ENCODE data around the gene TRMT44. TPM values are rescaled to one million over a fixed set of nuclear protein-coding genes. Genes with fewer than 3 reads are reported as not detected.

TRMT44 gene, protein sequence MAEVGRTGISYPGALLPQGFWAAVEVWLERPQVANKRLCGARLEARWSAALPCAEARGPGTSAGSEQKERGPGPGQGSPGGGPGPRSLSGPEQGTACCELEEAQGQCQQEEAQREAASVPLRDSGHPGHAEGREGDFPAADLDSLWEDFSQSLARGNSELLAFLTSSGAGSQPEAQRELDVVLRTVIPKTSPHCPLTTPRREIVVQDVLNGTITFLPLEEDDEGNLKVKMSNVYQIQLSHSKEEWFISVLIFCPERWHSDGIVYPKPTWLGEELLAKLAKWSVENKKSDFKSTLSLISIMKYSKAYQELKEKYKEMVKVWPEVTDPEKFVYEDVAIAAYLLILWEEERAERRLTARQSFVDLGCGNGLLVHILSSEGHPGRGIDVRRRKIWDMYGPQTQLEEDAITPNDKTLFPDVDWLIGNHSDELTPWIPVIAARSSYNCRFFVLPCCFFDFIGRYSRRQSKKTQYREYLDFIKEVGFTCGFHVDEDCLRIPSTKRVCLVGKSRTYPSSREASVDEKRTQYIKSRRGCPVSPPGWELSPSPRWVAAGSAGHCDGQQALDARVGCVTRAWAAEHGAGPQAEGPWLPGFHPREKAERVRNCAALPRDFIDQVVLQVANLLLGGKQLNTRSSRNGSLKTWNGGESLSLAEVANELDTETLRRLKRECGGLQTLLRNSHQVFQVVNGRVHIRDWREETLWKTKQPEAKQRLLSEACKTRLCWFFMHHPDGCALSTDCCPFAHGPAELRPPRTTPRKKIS
- 7.0 TPM for polyA plus RNA-seq (2013, experiment 1 of 2; ENCODE audit: insufficient read length)
- 6.9 TPM for polyA plus RNA-seq (2013, experiment 2 of 2; ENCODE audit: insufficient read length)

DNA sequence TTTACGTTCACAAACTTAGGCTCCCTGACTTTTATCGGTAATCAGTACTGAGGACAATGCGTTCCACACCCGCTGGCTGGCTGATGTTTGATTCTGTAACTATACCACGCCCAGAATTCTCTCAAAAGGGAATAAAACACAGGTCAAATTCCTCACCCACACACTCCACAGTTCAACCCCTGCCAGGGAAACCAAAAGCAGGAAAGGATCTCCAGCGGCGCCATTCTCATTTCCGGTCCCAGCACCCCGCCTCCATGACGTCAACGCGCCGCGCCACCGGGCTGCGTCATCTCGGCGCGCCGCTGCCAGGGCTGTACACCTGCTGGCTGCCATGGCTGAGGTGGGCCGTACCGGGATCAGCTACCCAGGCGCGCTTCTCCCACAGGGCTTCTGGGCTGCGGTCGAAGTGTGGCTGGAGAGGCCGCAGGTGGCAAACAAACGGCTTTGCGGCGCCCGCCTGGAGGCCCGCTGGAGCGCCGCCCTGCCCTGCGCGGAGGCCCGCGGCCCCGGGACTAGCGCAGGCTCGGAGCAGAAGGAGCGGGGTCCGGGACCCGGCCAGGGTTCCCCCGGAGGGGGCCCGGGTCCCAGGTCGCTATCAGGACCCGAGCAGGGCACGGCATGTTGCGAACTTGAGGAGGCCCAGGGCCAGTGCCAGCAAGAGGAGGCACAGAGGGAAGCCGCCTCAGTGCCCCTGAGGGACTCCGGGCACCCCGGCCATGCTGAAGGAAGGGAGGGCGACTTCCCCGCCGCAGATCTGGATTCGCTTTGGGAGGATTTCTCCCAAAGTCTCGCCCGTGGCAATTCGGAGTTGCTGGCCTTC is at the start of gene TRMT44, which contains the start of gene ACOX3:
TRMT44 (plus strand) TSS at position 286 of the 820 bp plus-strand sequence; CDS start at position 332, 46 bp downstream.
ACOX3 (minus strand) TSS at position 232 of the 820 bp plus-strand sequence. CDS start 24,202 bp downstream, outside the sequence.
- DNase-seq: peak; percentile 90

DNA sequence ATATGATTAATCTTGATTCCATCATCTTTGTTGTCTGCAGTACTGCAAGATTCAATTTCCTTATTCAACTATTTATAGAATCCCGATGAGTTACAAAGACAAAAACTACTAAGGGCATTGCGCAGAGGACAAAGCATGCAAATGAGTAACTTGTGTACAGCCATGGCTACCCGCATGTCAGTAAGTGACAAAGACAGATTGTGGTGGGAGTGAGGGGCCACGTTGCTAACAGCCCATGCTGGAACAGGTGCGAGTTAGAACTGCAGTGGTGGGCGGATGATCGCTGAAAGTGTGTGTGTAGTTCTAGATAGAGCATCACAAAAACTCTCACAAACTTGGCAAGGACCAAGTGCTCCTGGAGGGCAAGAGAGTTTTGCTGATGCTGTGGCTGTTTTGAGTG is 49.5 kb upstream of the TRMT44 start:
- no peak for DNase-seq

DNA sequence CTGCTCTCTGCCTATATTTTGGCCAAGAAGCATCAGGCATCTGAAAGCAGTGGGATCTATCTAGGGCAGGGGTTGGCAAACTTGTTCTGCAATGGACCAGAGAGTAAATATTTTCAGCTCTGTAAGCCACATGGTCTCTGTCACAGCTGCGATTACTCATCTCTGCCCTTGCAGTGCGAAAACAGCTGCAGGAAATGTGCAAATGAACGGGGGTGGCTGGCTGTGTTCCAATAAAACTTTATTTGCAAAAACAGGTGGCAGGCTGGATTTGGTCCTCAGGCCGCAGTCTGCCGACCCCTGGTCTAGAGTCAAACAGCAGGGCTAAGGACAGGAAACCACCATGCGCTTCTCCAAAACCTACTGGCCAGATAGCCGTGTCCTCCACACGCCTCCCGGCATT is 48.6 kb upstream of the TRMT44 start:
- peak; percentile 67 for DNase-seq

DNA sequence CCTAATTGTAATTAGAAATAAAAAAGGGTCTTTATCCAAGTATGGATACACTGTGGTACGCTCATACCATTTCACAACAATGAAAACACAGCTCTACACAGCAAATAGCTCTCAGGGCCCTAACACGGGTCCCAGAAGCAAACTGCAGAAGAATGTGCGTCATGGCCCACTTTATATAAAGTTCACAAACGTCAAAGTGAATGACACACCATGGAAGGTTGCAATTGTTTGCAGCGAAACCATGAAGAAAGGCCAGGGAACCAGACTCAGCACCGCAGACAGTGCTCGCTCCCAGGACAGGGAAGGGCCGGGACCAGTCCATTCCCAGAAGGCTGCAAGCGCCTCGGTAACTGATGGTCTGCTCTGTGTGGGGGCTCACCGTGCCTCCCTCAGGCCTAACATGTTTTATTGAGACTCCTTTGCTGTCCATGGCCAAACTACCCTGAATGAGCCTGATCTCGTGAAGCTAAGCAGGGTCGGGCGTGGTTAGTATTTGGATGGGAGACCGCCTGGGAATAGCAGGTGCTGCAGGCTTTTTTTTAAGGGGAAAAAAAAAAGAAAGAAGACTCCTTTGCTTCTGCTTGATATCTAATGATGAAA is 47.9 kb upstream of the TRMT44 start:
- no peak for DNase-seq

DNA sequence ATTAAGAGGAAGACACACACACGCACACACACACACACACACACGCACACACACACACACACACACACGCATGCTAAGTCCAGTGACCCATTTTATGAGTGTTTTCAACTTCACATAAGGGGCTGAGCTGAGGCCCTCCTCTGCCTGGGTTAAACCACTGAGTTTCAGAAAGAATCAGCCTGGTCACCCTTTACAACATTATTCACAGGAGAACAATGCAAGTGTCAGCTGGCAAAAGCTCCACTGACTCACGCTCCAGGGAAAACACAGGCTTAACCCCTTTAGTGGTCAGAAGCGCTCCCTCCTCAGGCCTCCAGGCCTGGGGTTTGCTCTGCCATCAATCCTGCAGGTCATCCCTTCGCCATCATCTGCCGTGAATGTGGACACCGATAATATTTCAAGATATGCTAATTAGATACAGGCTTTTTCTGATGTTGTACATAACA is 47.0 kb upstream of the TRMT44 start:
- DNase-seq: peak; percentile 91

DNA sequence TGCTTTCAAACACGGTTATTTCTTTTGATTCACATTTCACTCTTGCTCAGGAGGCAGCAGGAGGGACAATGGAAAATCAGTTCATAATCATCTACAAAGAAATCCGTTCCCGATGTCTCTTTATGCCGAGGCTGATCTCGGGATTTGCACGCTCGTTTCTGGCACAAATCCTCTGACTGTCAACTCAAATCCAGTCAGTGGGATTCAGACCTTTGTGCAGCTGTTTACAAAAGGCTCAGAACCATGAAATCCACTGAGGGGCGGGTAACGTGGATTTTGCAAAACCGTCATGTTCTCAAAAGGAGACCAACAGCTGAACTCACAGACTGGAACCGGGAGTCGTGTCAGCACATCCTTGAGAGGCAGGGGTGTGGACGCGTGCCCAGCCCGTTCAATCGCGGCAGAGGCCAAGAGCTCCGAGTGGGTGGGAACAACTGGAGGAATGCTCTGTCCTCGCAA is 46.5 kb upstream of the TRMT44 start:
- peak; percentile 43 for DNase-seq

DNA sequence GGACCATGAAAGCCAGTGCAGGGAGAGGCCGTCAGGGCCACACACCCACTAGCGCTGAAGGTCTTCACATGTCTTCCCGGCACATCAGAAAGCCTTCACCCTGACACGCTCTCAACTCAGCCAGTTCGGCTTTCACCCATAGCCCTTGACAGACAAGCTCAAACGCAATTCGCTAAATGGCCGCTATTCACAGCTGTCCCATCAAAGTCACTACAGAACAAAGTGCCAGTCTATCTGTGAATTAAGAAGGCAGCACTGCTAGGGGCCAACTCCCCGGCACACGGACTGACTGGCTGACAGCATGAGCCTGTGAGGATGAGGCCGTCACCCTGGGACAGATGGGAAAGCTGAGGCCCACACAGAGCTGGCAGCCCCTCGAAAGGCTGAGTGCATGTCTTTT is 45.8 kb upstream of the TRMT44 start:
- no peak for DNase-seq

DNA sequence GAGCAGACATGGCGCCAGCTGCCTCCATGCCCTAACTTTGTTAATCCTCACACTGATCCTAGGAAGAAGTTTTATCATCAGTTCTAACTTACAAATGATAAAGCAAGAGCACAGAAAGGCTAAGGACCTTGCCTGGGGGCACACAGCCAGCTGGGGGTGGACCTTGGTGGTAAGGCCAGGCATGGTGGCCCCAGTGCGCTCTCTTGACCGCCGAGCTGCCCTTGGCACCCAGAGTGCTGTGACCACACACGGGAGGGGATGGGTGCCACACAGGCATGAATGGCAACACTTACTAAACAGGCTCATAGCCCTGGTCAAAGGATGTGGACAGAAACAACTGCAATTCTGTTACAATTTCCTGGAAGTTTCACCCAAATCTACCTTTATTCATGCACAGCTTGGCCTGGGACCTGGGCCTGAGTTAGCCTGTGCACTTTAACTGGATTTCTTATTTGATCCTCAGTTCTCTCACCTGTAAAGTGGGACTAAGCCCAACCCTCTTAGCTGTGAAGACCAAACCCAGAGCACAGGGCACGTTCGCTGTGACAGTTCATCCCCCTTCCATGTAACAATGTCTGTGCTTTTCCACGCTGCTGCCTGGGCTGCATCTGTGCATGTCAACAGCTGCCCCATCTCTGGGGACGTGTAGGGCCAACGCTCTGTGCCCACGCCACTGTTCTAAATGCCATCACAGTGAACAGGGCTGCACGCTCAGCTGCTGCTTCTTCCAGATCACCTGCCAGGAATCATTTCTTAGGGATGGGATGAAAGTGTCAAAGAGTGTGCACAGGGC is 44.9 kb upstream of the TRMT44 start:
- DNase-seq: no peak

DNA sequence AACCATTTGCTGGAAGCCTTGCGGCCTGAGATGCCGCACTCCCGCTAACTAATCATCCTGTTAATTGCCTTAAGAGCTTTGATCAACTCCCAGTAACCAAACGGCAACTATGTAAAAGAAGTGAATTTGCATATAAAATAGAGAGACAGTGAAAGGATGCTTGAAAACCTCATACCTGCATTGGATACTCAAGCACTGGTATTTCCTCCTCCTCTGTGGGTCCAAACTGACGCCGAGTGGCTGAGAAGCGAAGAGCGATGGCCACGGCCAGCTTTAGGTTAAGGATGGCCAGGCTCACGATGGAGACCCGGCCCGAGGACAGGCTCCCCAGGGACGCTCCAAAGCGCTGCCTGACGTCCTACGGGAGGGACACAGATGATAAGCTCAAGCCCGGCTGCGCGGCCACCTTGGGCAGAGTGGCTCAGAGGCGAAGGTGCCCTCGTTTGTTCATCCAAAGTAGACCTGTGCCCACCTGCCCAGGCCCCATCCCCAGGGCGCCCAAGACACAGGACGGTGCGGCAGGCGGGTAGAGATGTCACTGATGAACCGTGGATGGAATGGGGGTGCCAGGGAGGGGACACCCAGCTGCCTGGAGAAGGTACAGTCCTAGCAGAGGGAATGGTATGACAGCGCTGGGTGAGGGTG is 43.7 kb upstream of the TRMT44 start:
- DNase-seq: no peak

DNA sequence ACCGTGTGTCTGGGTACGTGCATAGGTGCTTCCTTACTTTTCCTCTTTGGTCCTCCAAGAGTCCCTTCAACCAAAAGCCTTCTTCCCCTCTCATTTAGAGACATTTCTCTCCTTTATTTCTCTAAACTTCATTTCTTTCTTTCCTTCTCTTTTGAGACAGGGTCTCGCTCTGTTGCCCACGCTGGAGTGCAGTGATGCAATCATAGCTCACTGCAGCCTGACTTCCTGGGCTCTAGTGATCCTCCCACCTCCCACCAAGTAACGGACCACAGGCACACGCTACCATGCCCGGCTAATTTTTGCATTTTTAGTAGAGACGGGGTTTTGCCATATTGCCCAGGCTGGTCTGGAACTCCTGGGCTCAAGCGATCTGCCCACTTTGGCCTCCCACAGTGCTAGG is 42.2 kb upstream of the TRMT44 start:
- DNase-seq: no peak

DNA sequence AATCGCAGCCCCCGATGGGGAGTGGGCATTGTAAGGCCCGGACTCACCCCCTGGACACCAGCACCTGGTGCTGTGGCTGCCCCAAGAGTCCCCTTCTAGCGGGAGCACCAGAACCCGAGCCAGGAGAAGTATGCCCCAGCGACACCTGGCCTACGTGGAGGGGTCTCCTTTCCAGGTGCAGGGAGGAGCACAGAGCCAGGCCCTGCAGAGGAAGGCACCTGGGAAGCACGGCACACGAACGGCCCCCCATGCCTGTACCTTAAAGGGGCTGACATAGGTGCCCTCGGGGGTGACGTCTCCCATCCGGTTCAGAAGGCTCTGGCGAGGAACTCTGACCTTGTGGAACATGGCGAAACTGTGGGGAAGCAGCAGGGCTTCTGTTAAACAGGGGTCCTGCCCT is 41.3 kb upstream of the TRMT44 start:
- DNase-seq: no peak

DNA sequence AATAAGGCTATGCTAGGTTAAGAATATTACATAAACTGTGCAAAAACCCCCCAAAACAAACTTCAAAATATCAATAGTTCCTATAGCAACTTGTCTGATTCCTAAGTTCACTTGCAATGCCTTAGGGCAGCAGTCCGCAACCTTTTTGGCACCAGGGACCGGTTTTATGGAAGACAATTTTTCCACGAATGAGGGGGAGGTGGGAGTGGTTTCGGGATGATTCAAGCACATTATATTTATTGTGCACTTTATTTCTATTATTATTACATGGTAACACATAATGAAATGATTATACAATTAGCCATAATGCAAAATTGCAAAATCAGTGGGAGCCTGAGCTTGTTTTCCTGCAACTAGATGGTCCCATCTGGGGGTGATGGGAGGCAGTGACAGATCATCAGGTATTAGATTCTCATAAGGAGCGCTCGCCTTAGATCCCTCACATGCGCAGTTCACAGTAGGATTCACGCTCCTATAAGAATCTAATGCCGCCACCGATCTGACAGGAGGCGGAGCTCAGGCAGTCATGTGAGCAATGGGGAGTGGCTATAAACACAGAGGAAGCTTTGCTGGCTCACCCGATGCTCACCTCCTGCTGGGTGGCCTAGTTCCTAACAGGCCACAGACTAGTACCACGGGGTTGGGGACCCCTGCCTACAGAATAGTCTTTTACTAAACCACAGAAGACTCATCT is 39.8 kb upstream of the TRMT44 start:
- DNase-seq: peak; percentile 51

DNA sequence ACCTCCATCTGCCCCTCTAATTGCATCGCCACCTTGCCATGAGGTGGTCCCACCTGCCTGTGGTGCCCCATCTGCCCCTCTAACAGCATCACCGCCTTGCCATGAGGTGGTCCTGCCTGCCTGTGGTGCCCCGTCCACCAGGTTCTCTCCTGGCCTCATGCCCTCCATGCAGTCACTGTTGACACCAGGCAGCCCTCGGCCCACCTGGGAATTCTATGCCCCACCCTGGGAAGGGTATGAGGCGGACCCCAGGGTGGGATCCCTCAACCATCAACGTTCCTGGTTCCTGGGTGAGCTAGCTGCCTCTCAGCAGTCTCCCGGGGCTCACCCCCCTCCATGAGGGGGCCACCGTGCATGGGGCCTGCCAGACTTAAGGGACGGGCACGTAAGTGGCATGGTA is 38.9 kb upstream of the TRMT44 start:
- no peak for DNase-seq

DNA sequence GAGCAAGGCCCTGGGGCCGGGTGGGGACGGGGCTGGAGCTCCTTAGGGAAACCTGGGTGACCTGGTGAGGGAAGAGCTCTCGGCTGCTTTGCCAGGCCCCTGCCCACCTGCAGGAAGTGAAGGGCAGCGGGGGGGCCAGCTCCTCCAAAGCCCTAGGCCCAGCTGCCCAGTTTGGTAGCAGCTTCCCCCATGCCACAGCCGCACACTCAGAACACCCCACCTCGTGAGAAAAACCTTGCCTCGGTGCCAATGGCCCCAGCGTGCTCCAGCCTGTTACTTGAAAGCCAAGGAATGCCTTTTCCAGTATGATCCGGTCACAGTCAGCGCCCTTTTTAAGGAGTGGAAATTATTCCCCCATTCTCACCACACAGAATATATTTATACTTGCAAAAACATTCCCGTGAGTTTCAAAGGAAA is 38.4 kb upstream of the TRMT44 start:
- DNase-seq: no peak

DNA sequence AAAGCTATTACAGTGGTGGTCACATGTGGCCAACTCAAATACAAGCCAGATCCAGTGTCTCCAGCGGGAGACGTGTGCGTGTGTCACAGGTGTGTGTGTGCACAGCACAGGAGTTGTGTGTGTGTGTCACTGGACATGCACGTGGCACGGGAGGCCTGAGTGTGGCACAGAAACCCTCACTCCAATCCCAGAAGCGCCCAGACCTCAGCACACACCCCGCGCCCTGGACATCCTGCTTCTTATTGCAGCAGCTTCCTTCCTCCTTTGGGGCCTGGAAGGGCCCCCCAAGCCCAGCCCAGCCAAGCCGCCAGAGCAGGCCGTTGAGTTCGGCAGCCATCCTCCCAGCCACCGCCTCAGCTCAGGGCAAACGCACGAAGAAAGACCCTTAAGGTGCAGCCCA is 37.9 kb upstream of the TRMT44 start:
- no peak for DNase-seq

DNA sequence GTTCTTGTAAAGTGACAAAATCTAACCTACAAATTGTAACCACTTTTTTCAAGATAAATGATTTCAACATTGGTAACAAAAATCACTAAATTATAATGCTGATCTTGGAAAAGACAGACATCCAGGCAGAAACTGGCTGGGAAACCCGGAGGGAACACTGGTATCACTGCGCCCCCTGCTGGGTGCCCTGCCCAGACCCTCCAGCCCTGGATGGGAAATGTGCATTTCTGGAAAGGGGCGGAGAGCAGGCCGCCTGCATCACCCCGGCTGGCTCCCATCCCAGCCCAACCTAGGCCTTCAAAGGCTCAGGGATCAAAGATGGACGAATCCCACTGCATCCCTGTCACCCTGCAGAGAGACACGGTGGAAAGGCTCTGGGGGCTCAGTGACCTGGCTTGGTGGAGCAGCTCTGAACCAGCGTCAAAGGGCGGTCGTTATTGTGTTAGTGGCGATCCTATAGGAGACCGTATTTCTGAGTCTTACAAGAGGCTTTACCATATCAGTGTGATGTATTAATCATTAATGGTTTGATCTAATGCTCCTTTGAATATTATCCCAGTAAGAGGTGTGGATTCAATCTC is 37.3 kb upstream of the TRMT44 start:
- peak; percentile 79 for DNase-seq

DNA sequence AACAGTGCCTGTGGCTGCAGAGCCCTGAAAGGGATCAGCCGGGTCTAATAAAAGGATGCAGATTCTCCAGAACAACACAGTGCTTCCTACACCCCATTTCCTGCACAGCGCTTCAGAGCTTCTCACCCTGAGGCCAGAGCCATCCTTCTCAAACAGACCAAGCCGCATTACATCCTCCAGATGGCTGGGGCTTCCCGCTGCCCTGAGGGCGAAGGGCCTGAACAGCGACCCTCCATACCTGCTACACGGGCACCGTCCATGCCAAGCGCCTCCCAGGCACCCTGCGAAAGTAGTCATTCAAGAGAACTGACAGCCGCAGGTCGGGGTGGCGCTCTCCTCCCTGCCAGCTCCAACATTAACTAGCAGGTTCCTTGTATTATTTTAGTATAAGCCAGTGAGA is 36.6 kb upstream of the TRMT44 start:
- no peak for DNase-seq

DNA sequence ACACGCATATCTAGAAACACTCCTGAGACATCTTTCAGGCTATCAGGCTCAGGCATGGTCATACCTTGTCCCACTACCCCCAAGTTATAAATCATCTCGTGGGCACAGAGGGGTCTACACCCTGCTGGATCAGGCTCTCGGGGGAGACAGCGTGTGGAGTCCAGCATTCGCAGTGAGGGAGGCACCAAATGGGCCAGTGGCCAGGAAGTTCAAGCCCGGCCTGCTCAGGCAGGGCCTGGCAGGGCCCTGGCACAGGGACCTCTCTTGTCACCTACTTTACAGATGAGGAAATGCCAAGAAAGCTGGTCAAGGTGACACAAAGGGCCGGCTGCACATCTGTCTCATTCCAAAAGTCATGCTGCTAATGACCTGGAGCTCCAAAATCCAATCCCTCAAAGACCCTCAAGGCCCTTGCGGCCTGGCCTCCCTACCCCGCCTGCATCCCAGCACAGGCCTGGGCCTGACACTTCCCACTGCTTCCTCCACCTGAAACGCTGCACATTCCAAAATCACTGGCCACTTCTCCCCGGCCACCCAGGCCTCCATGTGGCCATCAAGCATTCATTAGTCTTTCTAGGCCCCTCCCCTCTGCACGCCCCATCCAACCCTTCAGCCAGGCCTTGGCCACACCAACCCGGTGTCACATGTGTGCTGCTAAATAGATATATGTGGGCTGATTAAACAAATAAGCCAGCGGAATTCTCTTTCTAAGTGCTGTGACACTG is 35.6 kb upstream of the TRMT44 start:
- no peak for DNase-seq

DNA sequence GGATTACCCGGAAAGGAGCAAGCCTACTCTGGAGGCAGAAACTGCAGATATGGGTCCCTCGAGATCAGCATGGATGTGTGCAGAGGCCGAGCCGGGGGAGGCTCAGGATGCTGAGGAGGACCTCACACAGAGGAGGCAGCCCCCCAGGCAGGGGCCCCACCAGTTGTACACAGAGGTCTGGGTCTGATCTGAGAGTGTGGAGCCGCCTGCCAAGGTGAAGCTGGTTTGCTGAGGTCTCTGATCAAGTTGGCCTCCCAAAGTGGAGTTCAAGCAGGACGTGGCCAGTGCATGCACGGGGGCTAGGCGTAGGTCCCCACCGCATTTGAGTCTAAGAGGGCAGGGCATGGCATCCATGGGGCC is 35.1 kb upstream of the TRMT44 start:
- no peak for DNase-seq

Data from fibroblast of skin of scalp (primary cell).